ENCODE data around the gene FOXP1. TPM values are rescaled to one million over a fixed set of nuclear protein-coding genes. Genes with fewer than 3 reads are reported as not detected.

The FOXP1 gene
- total and polyA plus RNA-seq, 2 of the 8 experiments (the other 6 are each of a cell fraction or from before 2014, with no cell fraction given), result 13.9 to 25.4 TPM

DNA sequence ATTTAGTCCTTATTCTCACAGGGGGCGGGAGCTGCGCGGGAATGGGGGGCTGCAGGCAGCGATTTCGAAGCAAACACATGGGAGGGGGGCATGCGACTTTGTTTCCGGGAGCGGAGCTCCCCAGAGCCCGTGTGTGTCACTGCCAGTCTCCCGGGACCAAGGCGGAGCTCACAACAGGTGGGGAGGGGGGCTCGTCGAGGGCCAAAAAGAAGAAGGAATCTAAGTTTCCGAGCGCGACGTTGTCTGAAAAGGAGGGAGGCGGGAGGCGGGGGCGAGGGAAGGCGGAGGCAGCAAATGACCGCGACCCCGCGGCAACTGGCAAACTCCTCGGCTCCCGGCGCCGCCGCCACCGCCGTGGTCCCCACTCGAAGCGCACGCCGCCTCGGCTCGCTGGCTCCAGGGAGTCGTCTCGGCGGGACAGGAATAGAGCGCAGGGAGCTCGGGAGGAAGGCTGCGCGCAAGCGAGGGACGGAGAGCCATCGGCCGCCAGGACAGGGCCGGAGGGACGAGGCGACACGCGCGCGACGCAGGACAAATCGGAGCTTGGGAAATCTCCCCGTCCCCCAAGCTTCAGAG lies 1.4 kb downstream of the FOXP1 start (continued):
- TF ChIP-seq ASH2L (IDR thresholded peaks at IDR 0.05; ENCODE audit: low read length), result peak; percentile 55
- no peak for TF ChIP-seq CBX5 (IDR thresholded peaks at IDR 0.05; ENCODE audit: low read depth, low read length)
- no peak for TF ChIP-seq POU5F1 (IDR thresholded peaks at IDR 0.05; ENCODE audit: low read depth, low read length)
- no peak for TF ChIP-seq CHD2 (IDR thresholded peaks at IDR 0.05; ENCODE audit: low read length)
- TF ChIP-seq, protein P1, sequence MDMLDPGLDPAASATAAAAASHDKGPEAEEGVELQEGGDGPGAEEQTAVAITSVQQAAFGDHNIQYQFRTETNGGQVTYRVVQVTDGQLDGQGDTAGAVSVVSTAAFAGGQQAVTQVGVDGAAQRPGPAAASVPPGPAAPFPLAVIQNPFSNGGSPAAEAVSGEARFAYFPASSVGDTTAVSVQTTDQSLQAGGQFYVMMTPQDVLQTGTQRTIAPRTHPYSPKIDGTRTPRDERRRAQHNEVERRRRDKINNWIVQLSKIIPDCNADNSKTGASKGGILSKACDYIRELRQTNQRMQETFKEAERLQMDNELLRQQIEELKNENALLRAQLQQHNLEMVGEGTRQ (IDR thresholded peaks at IDR 0.05; ENCODE audit: low read length), result no peak
- no peak for TF ChIP-seq MAFK (IDR thresholded peaks at IDR 0.05; ENCODE audit: low read depth, low read length)
- TF ChIP-seq KDM1A (IDR thresholded peaks at IDR 0.05; ENCODE audit: borderline replicate concordance, low read length), result no peak
- TF ChIP-seq, protein P2, sequence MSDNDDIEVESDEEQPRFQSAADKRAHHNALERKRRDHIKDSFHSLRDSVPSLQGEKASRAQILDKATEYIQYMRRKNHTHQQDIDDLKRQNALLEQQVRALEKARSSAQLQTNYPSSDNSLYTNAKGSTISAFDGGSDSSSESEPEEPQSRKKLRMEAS (IDR thresholded peaks at IDR 0.05), result no peak
- no peak for TF ChIP-seq CTBP2 (IDR thresholded peaks at IDR 0.05; ENCODE audit: borderline replicate concordance, insufficient read depth, insufficient read length, low read length)

Data from H1 (cell line).